ENCODE data around the gene MTG2. TPM values are rescaled to one million over a fixed set of nuclear protein-coding genes. Genes with fewer than 3 reads are reported as not detected.
A peak's percentile ranks its signal among the peaks of the same experiment; 100 is the strongest.

MTG2 gene
- total and polyA plus RNA-seq, 11 donors, result 20.7 to 40.7 (median 27.9) TPM

DNA sequence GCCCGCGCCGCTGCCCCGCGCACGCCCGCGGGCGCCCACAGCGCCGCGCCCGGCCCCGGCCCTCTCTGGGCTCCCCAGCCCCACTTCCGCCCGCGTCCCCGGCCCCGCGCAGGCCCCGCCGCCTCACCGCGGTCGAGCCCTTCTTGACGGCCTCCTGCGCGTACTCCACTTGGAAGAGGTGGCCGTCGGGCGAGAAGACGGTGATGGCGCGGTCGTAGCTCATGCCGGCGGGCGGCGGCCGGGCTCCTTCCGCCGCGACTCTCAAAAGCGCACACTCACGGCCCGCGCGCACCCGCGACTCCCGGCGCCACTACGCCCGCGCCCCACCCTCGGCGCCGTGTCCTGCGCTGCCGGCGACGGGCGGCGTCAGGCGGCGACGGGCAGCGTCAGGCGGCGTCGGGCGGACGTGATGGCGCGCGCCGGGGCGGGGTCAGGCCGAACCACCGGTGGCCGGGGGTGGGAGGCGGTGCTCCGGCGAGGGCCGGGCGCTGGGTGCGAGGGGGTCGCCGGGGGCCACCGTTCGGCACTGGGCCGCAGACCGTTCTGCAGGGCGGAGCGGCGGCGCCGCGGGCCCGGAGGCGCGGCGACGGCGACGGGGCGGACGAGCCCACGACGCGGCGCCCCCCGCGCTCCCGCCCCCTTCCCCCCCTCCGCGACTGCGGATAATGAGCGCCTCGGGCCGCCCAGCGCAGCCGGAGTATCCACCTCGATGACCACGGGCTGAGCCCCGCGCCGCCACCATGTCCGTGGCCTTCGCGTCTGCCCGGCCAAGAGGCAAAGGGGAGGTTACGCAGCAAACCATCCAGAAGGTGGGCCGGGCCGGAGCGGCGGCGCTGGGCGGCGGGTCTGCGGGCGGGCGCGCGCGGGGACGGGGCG is 39.5 kb upstream of the MTG2 start, which contains the start of the genes PSMA7 and SS18L1:
Gene PSMA7 (minus strand): TSS at position 314 of the 876 bp plus-strand sequence. CDS start 91 bp downstream, at position 223.
Gene SS18L1 (plus strand): TSS at position 689 of the 876 bp plus-strand sequence. CDS start 52 bp downstream, at position 741.
- peak within 1 kb of the TSS; percentile 89 to 100 (median 98) for H3K27ac ChIP-seq
- intact Hi-C loops (cut with DNase I), result loop anchor here in 6 of 10 donors (1.0 to 10.0 kb wide), 10 partner anchors 21 to 244 kb away; partner anchors contain the start of genes TAF4 (in 4 of the 6), RPS21 (in 2 of the 6), LSM14B (in 1 of the 6) and OSBPL2 (in 1 of the 6)
- peak within 1 kb of the TSS; percentile 75 to 100 (median 88) for H3K4me3 ChIP-seq
- H3K4me1 ChIP-seq, result peaks cover 6 to 41% (median 30%) of the 10 kb centered on the region in 12 donors
- no peaks in the 10 kb centered on the region for H3K27me3 ChIP-seq
- DNase-seq, result peak; percentile 87 to 94 (median 91)
- H3K36me3 ChIP-seq, result peaks cover 0 to 28% (median 24%) of the 10 kb centered on the region in 9 donors
- WGBS, 4 donors, result 0 to 1% (median 1%) methylated on average over 35 to 148 of the region's 148 CpGs
- TF ChIP-seq POLR2A (IDR thresholded peaks at IDR 0.05), result peak; percentile 87 to 96
- TF ChIP-seq, protein P1, sequence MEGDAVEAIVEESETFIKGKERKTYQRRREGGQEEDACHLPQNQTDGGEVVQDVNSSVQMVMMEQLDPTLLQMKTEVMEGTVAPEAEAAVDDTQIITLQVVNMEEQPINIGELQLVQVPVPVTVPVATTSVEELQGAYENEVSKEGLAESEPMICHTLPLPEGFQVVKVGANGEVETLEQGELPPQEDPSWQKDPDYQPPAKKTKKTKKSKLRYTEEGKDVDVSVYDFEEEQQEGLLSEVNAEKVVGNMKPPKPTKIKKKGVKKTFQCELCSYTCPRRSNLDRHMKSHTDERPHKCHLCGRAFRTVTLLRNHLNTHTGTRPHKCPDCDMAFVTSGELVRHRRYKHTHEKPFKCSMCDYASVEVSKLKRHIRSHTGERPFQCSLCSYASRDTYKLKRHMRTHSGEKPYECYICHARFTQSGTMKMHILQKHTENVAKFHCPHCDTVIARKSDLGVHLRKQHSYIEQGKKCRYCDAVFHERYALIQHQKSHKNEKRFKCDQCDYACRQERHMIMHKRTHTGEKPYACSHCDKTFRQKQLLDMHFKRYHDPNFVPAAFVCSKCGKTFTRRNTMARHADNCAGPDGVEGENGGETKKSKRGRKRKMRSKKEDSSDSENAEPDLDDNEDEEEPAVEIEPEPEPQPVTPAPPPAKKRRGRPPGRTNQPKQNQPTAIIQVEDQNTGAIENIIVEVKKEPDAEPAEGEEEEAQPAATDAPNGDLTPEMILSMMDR (IDR thresholded peaks at IDR 0.05), result no peak
- no peaks in the 10 kb centered on the region for H3K9me3 ChIP-seq
- ATAC-seq, result peak; percentile 76 to 94 (median 92)

DNA sequence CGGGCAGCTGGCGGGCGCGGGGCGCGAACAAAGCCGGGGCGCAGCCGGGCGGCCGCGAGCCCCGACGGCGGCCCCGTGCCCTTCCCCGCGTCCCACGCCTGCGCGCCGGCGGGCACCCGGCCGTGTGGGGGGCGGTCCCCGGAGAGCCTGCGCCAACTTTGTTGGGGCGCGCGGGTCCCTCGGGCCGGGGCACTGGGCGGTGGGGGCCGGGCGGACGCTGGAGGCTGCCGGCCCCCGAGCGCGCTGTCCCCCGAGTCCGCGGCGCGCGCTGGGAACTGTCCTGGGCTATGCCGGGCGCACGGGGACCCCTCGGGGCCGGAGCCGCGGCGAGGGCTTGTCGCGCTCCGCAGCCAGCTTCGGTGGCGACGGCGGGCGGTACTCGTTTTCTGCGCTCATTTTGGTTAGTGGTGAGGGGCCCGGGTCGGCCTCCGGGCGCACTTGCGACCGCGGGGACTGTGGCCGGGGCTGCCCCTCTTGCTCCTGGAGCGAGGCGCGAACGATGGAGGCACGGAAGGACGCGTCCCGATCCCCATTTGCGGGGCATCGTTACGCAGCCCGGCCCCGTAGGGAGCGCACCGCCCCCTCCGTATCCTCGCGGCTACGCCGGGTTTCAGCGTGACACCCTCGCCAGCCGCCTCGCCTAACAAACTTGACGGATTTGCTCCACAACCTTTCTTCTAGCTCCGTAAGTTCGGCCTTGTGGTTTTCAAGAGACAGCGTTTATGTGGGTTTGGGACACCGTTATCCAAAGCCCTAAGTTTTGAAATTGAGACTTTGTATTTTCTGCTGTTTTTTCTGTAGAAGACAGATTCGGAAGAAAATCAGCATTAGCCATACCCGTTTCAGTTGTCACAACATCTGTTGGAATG is 38.6 kb upstream of the MTG2 start:
- no peak for TF ChIP-seq POLR2A (IDR thresholded peaks at IDR 0.05)
- TF ChIP-seq, protein P1 (IDR thresholded peaks at IDR 0.05), result peak in 2 of 12 donors; percentile 18 to 22
- Histone ChIP-seq H3K27me3 (no peaks in the 10 kb centered on the region), H3K27ac (peak overlapping the region; percentile 19 to 100 (median 96)), H3K4me1 (peaks cover 6 to 48% (median 30%) of the 10 kb centered on the region in 12 donors), H3K36me3 (peaks cover 0 to 19% (median 15%) of the 10 kb centered on the region in 9 donors), H3K4me3 (peak overlapping the region; percentile 71 to 100 (median 88)), H3K9me3 (no peaks in the 10 kb centered on the region)
- intact Hi-C loops (cut with DNase I), result loop anchor here in 6 of 10 donors (1.0 to 10.0 kb wide), 10 partner anchors 22 to 243 kb away; partner anchors contain the start of genes TAF4 (in 4 of the 6), RPS21 (in 2 of the 6), LSM14B (in 1 of the 6) and OSBPL2 (in 1 of the 6)
- ATAC-seq (peak; percentile 40 to 52 (median 46)), DNase-seq (peak; percentile 64 to 79 (median 72))
- WGBS, 4 donors, result 1 to 3% (median 1%) methylated on average over 19 to 104 of the region's 104 CpGs

DNA sequence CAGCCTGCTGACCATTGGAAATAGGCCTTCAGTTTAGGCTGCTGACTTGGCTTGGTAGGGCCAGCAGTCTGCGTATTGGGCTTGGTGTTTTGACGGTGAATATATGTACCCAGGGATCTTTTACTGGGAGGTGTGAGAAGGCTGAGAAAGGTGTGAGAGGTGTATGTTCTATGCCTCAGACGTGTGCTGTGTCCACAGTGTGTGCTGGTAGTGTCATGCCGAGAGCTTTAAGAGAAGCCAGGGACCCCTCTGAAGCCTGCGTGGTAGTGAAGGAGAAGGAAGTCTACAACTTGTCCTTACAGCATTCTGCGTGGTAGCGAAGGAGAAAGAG is 37.2 kb upstream of the MTG2 start:
- ATAC-seq, result no peak
- intact Hi-C loops (cut with DNase I), result loop anchor here in 4 of 10 donors (5.0 to 10.0 kb wide), 4 partner anchors 37 to 239 kb away; partner anchors contain the start of genes MTG2 (in 1 of the 4), OSBPL2 (in 1 of the 4) and RPS21 (in 1 of the 4)

More for the DNA sequence above, 37.2 kb upstream of the MTG2 start:
- H3K27ac ChIP-seq, result no peak overlapping the region
- 87 to 98% (median 94%) methylated on average over 7 of the region's 7 CpGs for WGBS, 4 donors
- TF ChIP-seq, protein P1 (IDR thresholded peaks at IDR 0.05), result no peak
- TF ChIP-seq POLR2A (IDR thresholded peaks at IDR 0.05), result no peak
- H3K9me3 ChIP-seq, result no peaks in the 10 kb centered on the region
- H3K4me1 ChIP-seq, result peaks cover 6 to 55% (median 34%) of the 10 kb centered on the region in 12 donors
- H3K27me3 ChIP-seq, result no peaks in the 10 kb centered on the region
- peaks cover 0 to 5% (median under 1%) of the 10 kb centered on the region in 9 donors for H3K36me3 ChIP-seq
- no peak for DNase-seq
- peak overlapping the region in 2 of 12 donors; percentile 3 to 96 for H3K4me3 ChIP-seq
